NCI-H526 treated with DMSO at 0.1 percent for 48 hours (cell line): ENCODE measurements around the gene NKX3-2.

Experiments used
- DNase-seq: peaks from one replicate; lab custom pipeline; 2025; lab: John Stamatoyannopoulos, UW

Gene NKX3-2

DNA sequence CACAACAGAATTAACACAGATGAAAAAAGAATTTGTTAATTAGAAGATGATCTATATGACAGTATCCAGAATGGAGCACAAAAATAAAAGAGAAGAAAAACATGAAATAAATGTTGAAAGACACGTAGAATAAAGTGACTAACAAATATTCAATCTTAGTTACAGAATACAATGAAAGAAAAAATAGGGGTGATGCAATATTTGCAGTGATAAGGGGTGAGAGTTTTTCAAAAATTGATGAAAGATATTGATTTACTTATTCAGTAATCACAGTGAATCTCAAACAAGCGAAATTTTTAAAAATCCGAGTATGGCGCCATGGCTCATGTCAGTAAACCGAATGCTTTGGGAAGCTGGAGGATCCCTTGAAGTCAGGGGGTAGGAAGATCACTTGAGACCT, 39.9 kb downstream of the NKX3-2 start:
- no peak for DNase-seq

DNA sequence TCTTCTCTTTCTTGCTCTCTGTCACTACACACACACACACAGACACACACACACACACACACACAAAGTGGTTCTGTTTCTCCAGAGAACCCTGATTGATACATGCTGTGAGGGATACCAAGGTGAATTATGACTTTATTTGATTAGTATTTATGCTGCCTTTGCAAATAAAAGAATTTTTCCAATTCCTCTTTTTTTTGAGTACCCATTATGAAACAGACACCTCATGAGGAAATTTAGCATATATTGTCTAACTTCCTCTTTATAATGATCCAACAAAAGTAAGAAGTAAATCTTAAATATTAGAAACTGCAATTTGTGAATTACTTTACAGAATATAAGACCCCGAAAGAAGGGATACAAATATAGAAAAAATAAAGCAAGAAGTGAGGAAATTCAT, 45.8 kb downstream of the NKX3-2 start:
- DNase-seq, result no peak

DNA sequence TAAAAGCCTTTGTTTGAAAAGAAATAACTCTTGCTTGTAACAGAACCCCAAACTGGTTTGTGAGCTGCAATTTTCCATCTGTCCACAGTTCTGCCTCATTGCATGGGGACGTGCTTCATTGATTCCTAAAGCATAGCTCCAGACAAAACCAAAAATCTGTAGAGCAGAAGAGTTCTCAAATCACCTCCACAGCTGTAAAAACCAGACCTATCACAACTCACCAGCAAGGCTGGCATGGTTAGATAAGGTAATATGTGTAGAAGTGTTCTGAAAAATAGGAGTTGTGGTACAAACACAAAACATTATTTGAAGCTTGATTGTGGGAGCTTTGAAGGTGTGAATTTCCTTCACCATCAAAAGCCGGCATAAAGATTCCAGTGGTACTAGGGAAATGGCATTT, 47.7 kb downstream of the NKX3-2 start:
- DNase-seq, result no peak

DNA sequence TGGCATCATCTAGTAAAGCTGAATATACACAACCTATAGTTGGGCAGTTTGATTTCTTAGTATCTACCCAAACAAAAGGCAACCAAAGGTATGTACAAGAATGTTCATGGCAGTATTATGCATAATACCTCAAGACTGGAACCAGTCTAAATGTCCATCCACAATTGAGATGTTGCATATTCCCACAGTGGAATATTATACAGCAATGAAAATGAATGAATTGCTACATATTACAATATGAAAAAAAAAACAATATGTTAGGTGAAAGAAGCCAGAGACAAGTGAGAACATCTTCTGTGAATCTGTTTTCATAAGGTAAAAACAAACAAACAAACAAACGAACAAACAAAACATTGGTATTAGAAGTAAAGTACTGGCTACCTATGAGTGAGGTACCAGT, 48.6 kb downstream of the NKX3-2 start:
- DNase-seq, result no peak

DNA sequence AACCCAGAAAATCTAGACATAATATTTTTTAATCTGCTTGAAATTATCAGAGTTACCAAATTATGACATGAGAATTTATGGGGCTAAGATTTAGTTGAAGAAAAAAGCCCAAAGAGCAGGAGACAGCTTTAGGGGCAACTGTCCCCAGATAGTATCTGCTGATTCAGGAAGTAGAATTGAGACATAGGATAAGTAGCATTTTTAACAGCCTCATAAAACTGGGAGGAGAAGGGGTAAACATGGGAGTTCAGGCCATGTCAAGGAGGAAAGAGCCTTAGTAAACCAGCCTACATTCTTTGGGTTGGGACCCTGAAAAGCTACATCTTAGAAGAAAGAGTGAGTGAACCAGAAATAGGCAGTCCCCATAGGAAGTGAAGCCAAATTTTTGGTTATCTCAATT, 50.5 kb downstream of the NKX3-2 start:
- no peak for DNase-seq

DNA sequence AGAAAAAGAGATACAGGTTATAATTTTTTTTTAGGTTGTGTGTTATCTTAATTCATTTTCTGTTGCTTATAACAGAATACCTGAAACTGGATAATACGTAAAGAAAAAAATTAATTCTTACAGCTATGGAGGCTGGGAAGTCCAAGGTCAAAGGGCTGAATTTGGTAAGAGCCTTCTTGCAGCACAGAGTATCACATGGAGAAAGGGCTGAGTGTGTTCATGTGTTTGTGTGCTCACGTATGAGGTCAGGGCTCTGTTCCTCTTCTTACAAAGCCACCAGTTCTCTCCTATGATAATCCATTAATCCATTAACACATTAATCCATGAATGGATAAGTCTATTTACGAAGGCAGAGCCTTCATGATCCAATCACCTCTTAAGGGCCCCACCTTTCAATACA, 51.6 kb downstream of the NKX3-2 start:
- DNase-seq, result no peak
